PC-3 (cell line): ENCODE measurements around the gene OSBPL7. TPM values are rescaled to one million over a fixed set of nuclear protein-coding genes. Genes with fewer than 3 reads are reported as not detected.

ENCODE experiments used
- ATAC-seq: fragments of 200-7000 bp; cut with Tn5 transposase; 2 replicates; pipeline ENCODE4 v1.9.1; 2020; ENCODE audit warnings: mild to moderate bottlenecking, moderate library complexity
- BruUV-seq: library from RNA; stranded (reverse); fragments of 400-500 nt; replicated peaks from 2 replicates; lab custom pipeline; 2021; lab: Mats Ljungman, UMichigan
- CTCF ChIA-PET: fragments of 300-600 bp; sonication (Branson Sonifier 250); formaldehyde crosslinking; loops from one replicate; lab custom pipeline; 2022; ENCODE audit warnings: antibody characterized with exemption; lab: Charles Lee
- POLR2A ChIA-PET: fragments of 300-600 bp; sonication (Branson Sonifier 250); formaldehyde crosslinking; loops from one replicate; lab custom pipeline; 2022; ENCODE audit warnings: antibody characterized with exemption; ENCODE audit not compliant: unreplicated experiment; lab: Charles Lee
- DNase-seq: peaks from one replicate; pipeline ENCODE4 v3.0.0-alpha.2; 2015
- H2AFZ ChIP-seq: fragments of 300-600 bp; sonication (generic); 2 replicates; pipeline ENCODE4 v1.6.0; 2016; ENCODE audit warnings: antibody characterized with exemption, low read length
- H3F3A ChIP-seq: fragments of 300-600 bp; sonication (generic); one replicate; pipeline ENCODE4 v1.6.0; 2017; ENCODE audit warnings: antibody characterized with exemption, low read length, control low read depth, mild to moderate bottlenecking; ENCODE audit not compliant: unreplicated experiment
- H3K27ac ChIP-seq: fragments of 300-600 bp; sonication (generic); 2 replicates; pipeline ENCODE4 v1.5.1; 2016; ENCODE audit warnings: mild to moderate bottlenecking, low read length
- H3K27me3 ChIP-seq: fragments of 300-600 bp; sonication (generic); 2 replicates; pipeline ENCODE4 v1.6.1; 2016; ENCODE audit warnings: low read length, mixed read lengths
- H3K36me3 ChIP-seq: fragments of 300-600 bp; sonication (generic); 2 replicates; pipeline ENCODE4 v1.6.1; 2016; ENCODE audit warnings: low read depth, mixed run types, low read length, mixed read lengths
- H3K4me1 ChIP-seq: fragments of 300-600 bp; sonication (generic); 2 replicates; pipeline ENCODE4 v1.5.1; 2016; ENCODE audit warnings: low read length; ENCODE audit not compliant: insufficient read depth
- H3K4me2 ChIP-seq: fragments of 300-600 bp; sonication (generic); 2 replicates; pipeline ENCODE4 v1.6.0; 2016; ENCODE audit warnings: low read length
- H3K4me3 ChIP-seq: fragments of 300-600 bp; sonication (generic); 2 replicates; pipeline ENCODE4 v1.5.1; 2016; ENCODE audit warnings: mild to moderate bottlenecking, low read length, mixed read lengths
- H3K79me2 ChIP-seq: fragments of 300-600 bp; sonication (generic); 2 replicates; pipeline ENCODE4 v1.6.1; 2017; ENCODE audit warnings: low read length, mixed read lengths
- H3K9ac ChIP-seq: fragments of 300-600 bp; sonication (generic); 2 replicates; pipeline ENCODE4 v1.6.0; 2016; ENCODE audit warnings: mild to moderate bottlenecking, low read length
- H3K9me2 ChIP-seq: fragments of 300-600 bp; sonication (generic); replicated peaks from 2 replicates; pipeline ENCODE4 v1.6.1; 2016; ENCODE audit warnings: mixed run types, low read length, mixed read lengths
- H3K9me3 ChIP-seq: fragments of 300-600 bp; sonication (generic); 2 replicates; pipeline ENCODE4 v1.6.1; 2016; ENCODE audit warnings: low read length, mixed read lengths
- H4K20me1 ChIP-seq: fragments of 300-600 bp; sonication (generic); 2 replicates; pipeline ENCODE4 v1.6.1; 2016; ENCODE audit warnings: low read length, mixed read lengths
- EZH2 ChIP-seq: fragments of 300-600 bp; sonication (generic); IDR thresholded peaks from one replicate; pipeline ENCODE4 v1.6.1; 2017; ENCODE audit warnings: antibody characterized with exemption, mild to moderate bottlenecking, low read length; ENCODE audit not compliant: unreplicated experiment
- EZH2phosphoT487 ChIP-seq: fragments of 300-600 bp; sonication (generic); IDR thresholded peaks from 2 replicates; pipeline ENCODE4 v1.6.1; 2018; ENCODE audit warnings: mild to moderate bottlenecking, antibody characterized with exemption, low read length, borderline replicate concordance
- intact Hi-C: fragments of 100-400 bp; cut with micrococcal nuclease; formaldehyde crosslinking; loops from 2 replicates; pipeline ENCODE4 v1.9.0; 2023
- total RNA-seq: library from RNA; depleted of rRNA; stranded (reverse); fragments of >200 nt; gene quantifications from 2 replicates; pipeline ENCODE4 v1.2.3, GENCODE V29; 2014
- TF ChIP-seq, protein P1 (sequence below): fragments of 300-600 bp; sonication (generic); conservative IDR thresholded peaks from 2 replicates; pipeline ENCODE4 v1.5.1; 2017; ENCODE audit warnings: antibody characterized with exemption, low read depth, mild to moderate bottlenecking, low read length

Gene OSBPL7
- total RNA-seq, 1 experiment from 2014 or later = 22.1 TPM

DNA sequence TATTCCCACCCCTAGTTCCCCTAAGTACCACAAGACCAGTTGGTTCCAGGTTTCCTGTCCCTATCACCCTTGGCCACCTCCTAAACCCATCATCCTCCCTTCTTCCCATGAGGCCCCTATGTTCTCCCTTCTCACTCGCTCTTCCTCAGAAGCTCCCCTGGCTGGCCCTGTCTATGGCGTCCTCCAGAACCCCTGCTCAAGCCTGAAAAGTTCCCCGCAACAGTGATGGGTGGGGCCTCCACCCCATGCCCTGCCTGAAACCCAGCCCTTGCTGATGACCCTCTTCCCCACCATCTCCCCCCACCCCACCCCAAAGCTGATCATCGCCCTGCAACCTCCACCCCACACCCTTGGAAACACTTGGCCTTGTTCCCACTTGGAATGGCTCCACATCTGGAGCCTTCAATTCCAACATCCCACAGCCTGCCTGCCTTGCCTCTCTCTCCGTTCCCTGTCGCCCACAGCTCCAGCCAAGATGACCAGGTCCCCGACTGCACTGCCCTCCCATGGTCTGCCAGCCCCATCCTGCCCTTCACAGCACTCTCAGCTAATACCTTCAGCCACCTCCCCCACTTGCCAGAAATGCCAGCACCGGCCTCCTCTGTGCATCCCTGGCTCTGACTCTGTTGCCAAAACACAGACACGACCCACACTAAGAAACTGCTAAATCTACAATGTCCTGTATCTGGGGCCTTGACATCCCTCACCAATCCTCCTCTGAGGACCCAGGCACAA is 10.5 kb downstream of the OSBPL7 start:
- H3K36me3 ChIP-seq = peaks cover 37% of the 10 kb centered on the region
- H3K9ac ChIP-seq = no peak overlapping the region
- no peaks in the 10 kb centered on the region for H3K79me2 ChIP-seq
- H3K27me3 ChIP-seq = no peaks in the 10 kb centered on the region
- no peaks in the 10 kb centered on the region for H3K9me2 ChIP-seq
- no peaks in the 10 kb centered on the region for H3F3A ChIP-seq
- H4K20me1 ChIP-seq = peaks cover 20% of the 10 kb centered on the region
- ATAC-seq (no peak), DNase-seq (no peak)
- no peak overlapping the region for H2AFZ ChIP-seq
- peaks cover 23% of the 10 kb centered on the region for H3K4me1 ChIP-seq
- peak overlapping the region; percentile 46 for H3K27ac ChIP-seq
- intact Hi-C loops = loop anchor here (1.0 kb wide), 1 partner anchor 10 kb away; the partner anchor contains the start of gene OSBPL7
- CTCF ChIA-PET = interaction anchor here (0.6 kb wide), 1 partner anchor 32 kb away, joined by 3 read pairs; no protein-coding TSS in a partner anchor
- no peak overlapping the region for H3K4me3 ChIP-seq
- POLR2A ChIA-PET = no interaction called here
- H3K4me2 ChIP-seq = peak overlapping the region; percentile 10; the same call in 1 of the 2 replicates
- TF ChIP-seq, protein P1, sequence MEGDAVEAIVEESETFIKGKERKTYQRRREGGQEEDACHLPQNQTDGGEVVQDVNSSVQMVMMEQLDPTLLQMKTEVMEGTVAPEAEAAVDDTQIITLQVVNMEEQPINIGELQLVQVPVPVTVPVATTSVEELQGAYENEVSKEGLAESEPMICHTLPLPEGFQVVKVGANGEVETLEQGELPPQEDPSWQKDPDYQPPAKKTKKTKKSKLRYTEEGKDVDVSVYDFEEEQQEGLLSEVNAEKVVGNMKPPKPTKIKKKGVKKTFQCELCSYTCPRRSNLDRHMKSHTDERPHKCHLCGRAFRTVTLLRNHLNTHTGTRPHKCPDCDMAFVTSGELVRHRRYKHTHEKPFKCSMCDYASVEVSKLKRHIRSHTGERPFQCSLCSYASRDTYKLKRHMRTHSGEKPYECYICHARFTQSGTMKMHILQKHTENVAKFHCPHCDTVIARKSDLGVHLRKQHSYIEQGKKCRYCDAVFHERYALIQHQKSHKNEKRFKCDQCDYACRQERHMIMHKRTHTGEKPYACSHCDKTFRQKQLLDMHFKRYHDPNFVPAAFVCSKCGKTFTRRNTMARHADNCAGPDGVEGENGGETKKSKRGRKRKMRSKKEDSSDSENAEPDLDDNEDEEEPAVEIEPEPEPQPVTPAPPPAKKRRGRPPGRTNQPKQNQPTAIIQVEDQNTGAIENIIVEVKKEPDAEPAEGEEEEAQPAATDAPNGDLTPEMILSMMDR = no peak
- TF ChIP-seq EZH2 (no peak), EZH2phosphoT487 (no peak)
- H3K9me3 ChIP-seq = no peaks in the 10 kb centered on the region
- no TSS peak for BruUV-seq

- H2AFZ ChIP-seq = no peak overlapping the region
- POLR2A ChIA-PET = no interaction called here
- peaks cover 23% of the 10 kb centered on the region for H3K4me1 ChIP-seq
- H3K36me3 ChIP-seq = peaks cover 37% of the 10 kb centered on the region
- peak overlapping the region; percentile 30; the same call in 1 of the 2 replicates for H3K4me2 ChIP-seq
- H3K79me2 ChIP-seq = no peaks in the 10 kb centered on the region
- no peaks in the 10 kb centered on the region for H3F3A ChIP-seq
- H4K20me1 ChIP-seq = peaks cover 20% of the 10 kb centered on the region
- TF ChIP-seq, protein P1 = no peak
- no peak for TF ChIP-seq EZH2
- TF ChIP-seq EZH2phosphoT487 = no peak
- no peaks in the 10 kb centered on the region for H3K27me3 ChIP-seq
- no peak overlapping the region for H3K4me3 ChIP-seq
- no peaks in the 10 kb centered on the region for H3K9me2 ChIP-seq
- no peaks in the 10 kb centered on the region for H3K9me3 ChIP-seq
- intact Hi-C loops = loop anchor here (1.0 kb wide), 1 partner anchor 11 kb away; the partner anchor contains the start of gene OSBPL7
- CTCF ChIA-PET = interaction anchor here (0.6 kb wide), 1 partner anchor 33 kb away, joined by 3 read pairs; no protein-coding TSS in a partner anchor
- BruUV-seq = no TSS peak
- peak; percentile 92 for ATAC-seq
- no peak overlapping the region for H3K9ac ChIP-seq
- peak overlapping the region; percentile 46 for H3K27ac ChIP-seq
- peak; percentile 95 for DNase-seq
Observed at GRCh38 chr17:47810200-47810821, 11.3 kb downstream of the OSBPL7 start.
